GM12878 (cell line): ENCODE results near the gene C20orf202.

Experiments used
- ATF7 ChIP-seq: fragments of 450-650 bp; IDR thresholded peaks from 2 replicates; pipeline ENCODE4 v1.6.1; 2016; ENCODE audit warnings: low read depth, mild to moderate bottlenecking
- CTCF ChIP-seq, 3 experiments: IDR thresholded peaks in 2 of 3; conservative IDR thresholded peaks in 1 of 3; 2 replicates each; pipeline ENCODE4 v1.5.1; 2011; ENCODE audit warnings: low read depth in 3 of 3, low read length in 3 of 3, mild to moderate bottlenecking in 3 of 3, control low read depth in 2 of 3, moderate library complexity in 2 of 3, inconsistent platforms in 1 of 3, mixed read lengths in 1 of 3; ENCODE audit not compliant: control insufficient read depth in 2 of 3, insufficient read depth in 1 of 3; ENCODE audit errors: extremely low read depth in 1 of 3
- FOXK2 ChIP-seq: fragments of 450-650 bp; IDR thresholded peaks from 2 replicates; pipeline ENCODE4 v1.6.1; 2017; ENCODE audit warnings: mild to moderate bottlenecking, moderate library complexity
- JUNB ChIP-seq: IDR thresholded peaks from 2 replicates; pipeline ENCODE4 v1.6.1; 2016; ENCODE audit warnings: antibody characterized with exemption, mild to moderate bottlenecking
- MXI1 ChIP-seq: fragments of 150-350 bp; IDR thresholded peaks from 2 replicates; pipeline ENCODE4 v1.6.1; 2011; ENCODE audit warnings: low read depth, mild to moderate bottlenecking, inconsistent platforms, low read length, improper control_type of control experiment
- NFIC ChIP-seq: IDR thresholded peaks from 2 replicates; pipeline ENCODE4 v1.6.1; 2012; ENCODE audit warnings: low read depth, mild to moderate bottlenecking, inconsistent platforms, low read length, moderate library complexity
- POLR2A ChIP-seq: IDR thresholded peaks from 2 replicates; pipeline ENCODE4 v1.6.1; 2011; ENCODE audit warnings: low read depth, mild to moderate bottlenecking, low read length
- POLR2AphosphoS5 ChIP-seq: IDR thresholded peaks from 2 replicates; pipeline ENCODE4 v1.6.1; 2011; ENCODE audit warnings: mild to moderate bottlenecking, low read length, inconsistent platforms
- RAD21 ChIP-seq: IDR thresholded peaks from 2 replicates; pipeline ENCODE4 v1.6.1; 2011; ENCODE audit warnings: mild to moderate bottlenecking, low read depth, low read length, moderate library complexity; ENCODE audit not compliant: insufficient read depth
- REST ChIP-seq: IDR thresholded peaks from 2 replicates; pipeline ENCODE4 v1.6.1; 2012; ENCODE audit warnings: mild to moderate bottlenecking, low read depth, low read length
- TAF1 ChIP-seq: IDR thresholded peaks from 2 replicates; pipeline ENCODE4 v1.6.1; 2011; ENCODE audit warnings: mild to moderate bottlenecking, low read depth, low read length, borderline replicate concordance
- TCF7 ChIP-seq: IDR thresholded peaks from 2 replicates; pipeline ENCODE4 v1.6.1; 2014; ENCODE audit warnings: antibody characterized with exemption, borderline replicate concordance
- YY1 ChIP-seq: IDR thresholded peaks from 2 replicates; pipeline ENCODE4 v1.6.1; 2011; ENCODE audit warnings: low read depth, mild to moderate bottlenecking, low read length
- ZBTB11 ChIP-seq: fragments of 450-650 bp; formaldehyde crosslinking; IDR thresholded peaks from 2 replicates; pipeline ENCODE4 v1.5.0; 2022; ENCODE audit warnings: mild to moderate bottlenecking, missing genetic modification characterization

GRCh38 chr20:1255675-1256074 is 52.4 kb downstream of the C20orf202 start:
- no peak for TF ChIP-seq CTCF (IDR thresholded peaks at IDR 0.05 in 2 of 3, conservative IDR thresholded peaks at IDR 0.05 in 1 of 3; ENCODE audit: control insufficient read depth in 2 of 3, extremely low read depth in 1 of 3, insufficient read depth in 1 of 3, low read depth in 3 of 3, low read length in 3 of 3)
- no peak for TF ChIP-seq POLR2A
- no peak for TF ChIP-seq TCF7
- TF ChIP-seq REST = no peak
- no peak for TF ChIP-seq MXI1
- no peak for TF ChIP-seq NFIC
- TF ChIP-seq POLR2AphosphoS5 = no peak
- no peak for TF ChIP-seq TAF1
- TF ChIP-seq ZBTB11 (CRISPR knock-in tag) = no peak
- no peak for TF ChIP-seq FOXK2
- TF ChIP-seq ATF7 = no peak
- no peak for TF ChIP-seq JUNB
- TF ChIP-seq YY1 = no peak
- no peak for TF ChIP-seq RAD21
